ENCODE data around the gene FRYL.

FRYL gene

DNA sequence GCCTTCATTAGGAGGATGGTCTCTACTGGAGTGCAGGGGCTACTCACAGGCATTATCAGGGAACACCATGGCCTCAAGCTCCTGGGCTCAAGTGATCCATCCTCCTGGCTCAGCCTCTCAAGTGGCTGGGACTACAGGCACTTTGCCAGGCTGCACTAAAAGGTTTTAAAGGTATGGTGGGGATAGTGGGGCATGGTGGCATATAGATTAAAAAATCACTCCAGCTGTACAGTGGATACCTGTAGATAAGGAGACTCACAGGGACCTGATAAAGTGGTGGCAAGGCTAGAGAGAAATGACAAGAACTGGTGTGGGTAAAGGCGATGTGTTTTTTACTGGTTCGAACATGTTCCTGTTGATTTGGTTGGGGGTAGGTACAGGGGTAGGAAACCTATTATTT lies 284.1 kb downstream of the FRYL start:
- no peak overlapping the region for H3K4me2 ChIP-seq (ENCODE audit: low read length)
- no peak overlapping the region for H3K9ac ChIP-seq
- H3K9me3 ChIP-seq (ENCODE audit: control insufficient read depth, low read length), result no peaks in the 10 kb centered on the region
- H2AFZ ChIP-seq, result no peak overlapping the region
- no peaks in the 10 kb centered on the region for H3K36me3 ChIP-seq (ENCODE audit: control insufficient read depth, insufficient read depth, low read length)
- TF ChIP-seq, protein P1, sequence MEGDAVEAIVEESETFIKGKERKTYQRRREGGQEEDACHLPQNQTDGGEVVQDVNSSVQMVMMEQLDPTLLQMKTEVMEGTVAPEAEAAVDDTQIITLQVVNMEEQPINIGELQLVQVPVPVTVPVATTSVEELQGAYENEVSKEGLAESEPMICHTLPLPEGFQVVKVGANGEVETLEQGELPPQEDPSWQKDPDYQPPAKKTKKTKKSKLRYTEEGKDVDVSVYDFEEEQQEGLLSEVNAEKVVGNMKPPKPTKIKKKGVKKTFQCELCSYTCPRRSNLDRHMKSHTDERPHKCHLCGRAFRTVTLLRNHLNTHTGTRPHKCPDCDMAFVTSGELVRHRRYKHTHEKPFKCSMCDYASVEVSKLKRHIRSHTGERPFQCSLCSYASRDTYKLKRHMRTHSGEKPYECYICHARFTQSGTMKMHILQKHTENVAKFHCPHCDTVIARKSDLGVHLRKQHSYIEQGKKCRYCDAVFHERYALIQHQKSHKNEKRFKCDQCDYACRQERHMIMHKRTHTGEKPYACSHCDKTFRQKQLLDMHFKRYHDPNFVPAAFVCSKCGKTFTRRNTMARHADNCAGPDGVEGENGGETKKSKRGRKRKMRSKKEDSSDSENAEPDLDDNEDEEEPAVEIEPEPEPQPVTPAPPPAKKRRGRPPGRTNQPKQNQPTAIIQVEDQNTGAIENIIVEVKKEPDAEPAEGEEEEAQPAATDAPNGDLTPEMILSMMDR (IDR thresholded peaks at IDR 0.05), result no peak
- H3K27me3 ChIP-seq (ENCODE audit: control insufficient read depth, insufficient read depth, low read length), result no peaks in the 10 kb centered on the region
- no peak overlapping the region for H3K27ac ChIP-seq
- no peaks in the 10 kb centered on the region for H3K4me1 ChIP-seq
- H3K79me2 ChIP-seq, result no peaks in the 10 kb centered on the region
- no peak overlapping the region for H3K4me3 ChIP-seq (ENCODE audit: low read depth, low read length)

DNA sequence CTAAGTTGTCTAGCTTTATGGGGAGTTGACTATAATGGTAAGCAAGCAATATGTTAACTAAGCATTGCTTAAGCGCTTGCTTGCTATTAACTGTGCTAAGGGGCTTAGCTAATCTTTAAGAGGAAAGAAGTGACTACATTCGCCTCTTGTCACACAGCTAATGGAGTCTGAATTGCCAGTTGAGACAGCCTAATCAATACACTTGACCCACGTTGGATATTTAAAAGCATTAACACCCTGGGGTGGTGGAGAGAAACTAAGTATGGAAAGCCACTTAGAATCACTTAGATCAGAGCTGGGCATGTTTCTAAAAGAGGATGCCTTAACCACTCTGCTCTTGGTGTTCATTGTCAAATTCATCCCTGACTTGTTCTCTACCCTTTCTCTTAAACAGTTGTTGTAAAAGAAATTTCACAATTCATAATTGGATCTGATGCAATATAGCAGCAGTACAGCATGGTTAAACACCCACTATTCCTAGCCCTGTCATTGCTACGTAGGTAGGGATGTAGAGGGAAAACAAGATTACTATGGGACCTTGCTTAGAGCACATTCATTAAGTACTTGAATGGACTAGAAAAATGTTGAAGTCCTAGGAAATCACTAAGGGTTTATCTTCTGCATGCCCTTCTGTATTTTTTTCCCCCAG lies 286.5 kb downstream of the FRYL start:
- no peaks in the 10 kb centered on the region for H3K36me3 ChIP-seq (ENCODE audit: control insufficient read depth, insufficient read depth, low read length)
- no peak overlapping the region for H2AFZ ChIP-seq
- no peaks in the 10 kb centered on the region for H3K4me1 ChIP-seq
- no peaks in the 10 kb centered on the region for H3K79me2 ChIP-seq
- H3K4me2 ChIP-seq (ENCODE audit: low read length), result no peak overlapping the region
- H3K27ac ChIP-seq, result no peak overlapping the region
- H3K27me3 ChIP-seq (ENCODE audit: control insufficient read depth, insufficient read depth, low read length), result no peaks in the 10 kb centered on the region
- TF ChIP-seq, protein P1 (IDR thresholded peaks at IDR 0.05), result no peak
- H3K9me3 ChIP-seq (ENCODE audit: control insufficient read depth, low read length), result no peaks in the 10 kb centered on the region
- no peak overlapping the region for H3K9ac ChIP-seq
- H3K4me3 ChIP-seq (ENCODE audit: low read depth, low read length), result no peak overlapping the region

DNA sequence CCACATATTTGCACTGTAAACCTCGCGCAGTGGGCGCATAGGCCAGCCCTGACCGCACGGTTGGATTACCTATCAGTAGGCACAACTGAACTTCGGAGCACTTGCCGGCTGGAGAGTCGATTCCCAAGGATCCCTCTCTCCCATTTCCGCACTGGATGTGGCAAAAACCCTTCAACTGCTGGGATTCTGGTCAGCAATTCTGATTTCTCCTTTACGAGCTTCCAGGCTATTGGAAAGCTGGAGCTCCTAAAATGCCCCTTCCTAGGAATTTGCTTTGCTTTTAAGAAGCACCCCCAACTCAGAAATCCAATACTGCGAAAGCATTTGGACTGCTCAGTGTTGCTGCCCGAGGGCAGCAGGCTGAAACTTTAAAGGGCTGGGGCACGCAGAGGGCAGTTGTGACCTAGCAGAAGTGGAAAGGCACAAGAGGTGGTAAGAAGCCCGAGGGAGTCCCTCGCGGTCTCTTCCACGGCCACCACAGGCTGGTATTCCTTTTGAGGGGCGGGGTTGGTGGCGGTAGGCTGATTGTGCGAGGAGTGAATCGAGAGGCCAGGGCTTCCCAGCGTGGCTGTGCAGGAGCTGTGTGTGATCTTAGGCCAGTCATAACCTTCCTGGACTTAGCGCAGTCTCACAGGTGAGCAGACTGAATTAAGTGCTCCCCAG lies 288.4 kb downstream of the FRYL start:
- Histone ChIP-seq H3K9me3 (ENCODE audit: control insufficient read depth, low read length) (no peaks in the 10 kb centered on the region), H3K4me1 (no peaks in the 10 kb centered on the region), H3K36me3 (ENCODE audit: control insufficient read depth, insufficient read depth, low read length) (no peaks in the 10 kb centered on the region), H2AFZ (no peak overlapping the region), H3K9ac (no peak overlapping the region), H3K4me2 (ENCODE audit: low read length) (no peak overlapping the region), H3K79me2 (no peaks in the 10 kb centered on the region), H3K4me3 (ENCODE audit: low read depth, low read length) (no peak overlapping the region), H3K27me3 (ENCODE audit: control insufficient read depth, insufficient read depth, low read length) (no peaks in the 10 kb centered on the region), H3K27ac (no peak overlapping the region)
- TF ChIP-seq, protein P1 (IDR thresholded peaks at IDR 0.05), result no peak

GRCh38 chr4:48490680-48491513 lies 289.2 kb downstream of the FRYL start:
- no peak overlapping the region for H3K4me3 ChIP-seq (ENCODE audit: low read depth, low read length)
- no peaks in the 10 kb centered on the region for H3K27me3 ChIP-seq (ENCODE audit: control insufficient read depth, insufficient read depth, low read length)
- H3K9ac ChIP-seq, result no peak overlapping the region
- H3K4me2 ChIP-seq (ENCODE audit: low read length), result no peak overlapping the region
- H3K27ac ChIP-seq, result no peak overlapping the region
- H3K36me3 ChIP-seq (ENCODE audit: control insufficient read depth, insufficient read depth, low read length), result no peaks in the 10 kb centered on the region
- TF ChIP-seq, protein P1 (IDR thresholded peaks at IDR 0.05), result no peak
- H3K4me1 ChIP-seq, result no peaks in the 10 kb centered on the region
- no peaks in the 10 kb centered on the region for H3K9me3 ChIP-seq (ENCODE audit: control insufficient read depth, low read length)
- no peak overlapping the region for H2AFZ ChIP-seq
- no peaks in the 10 kb centered on the region for H3K79me2 ChIP-seq
